CD14-positive monocyte (primary cell): ENCODE measurements around the gene CHST7. TPM values are rescaled to one million over a fixed set of nuclear protein-coding genes. Genes with fewer than 3 reads are reported as not detected.

ENCODE experiments used
- DNase-seq, 3 donors: peaks; one replicate each; pipeline ENCODE4 v3.0.0-alpha.2; 2011 to 2022
- H2AFZ ChIP-seq: 2 replicates; pipeline ENCODE4 v1.6.0; 2012; ENCODE audit warnings: mild to moderate bottlenecking, low read depth, low read length, inconsistent platforms; ENCODE audit not compliant: insufficient read depth, poor library complexity, severe bottlenecking
- H3K27ac ChIP-seq, 2 donors: 1 replicate in 1 of 2; 2 replicates in 1 of 2; pipeline ENCODE4 v1.5.1; 2012 to 2013; ENCODE audit warnings: low read length in 2 of 2, control low read depth in 1 of 2, inconsistent platforms in 1 of 2, low read depth in 1 of 2, mild to moderate bottlenecking in 1 of 2
- H3K27me3 ChIP-seq, 2 donors: one replicate each; pipeline versions ENCODE4 v1.6.0 to v1.6.1; 2011 to 2013; ENCODE audit warnings: low read length in 2 of 2; ENCODE audit not compliant: control insufficient read depth in 2 of 2, insufficient read depth in 2 of 2
- H3K36me3 ChIP-seq, 2 donors: replicated peaks in 1 of 2; 1 replicate in 1 of 2; 2 replicates in 1 of 2; pipeline versions ENCODE4 v1.5.1 to v1.6.1; 2012 to 2013; ENCODE audit warnings: low read length in 2 of 2, control low read depth in 1 of 2, inconsistent platforms in 1 of 2, mild to moderate bottlenecking in 1 of 2; ENCODE audit not compliant: insufficient read depth in 2 of 2, control insufficient read depth in 1 of 2
- H3K4me1 ChIP-seq, 2 donors: 1 replicate in 1 of 2; 2 replicates in 1 of 2; pipeline versions ENCODE4 v1.5.1 to v1.6.1; 2012 to 2013; ENCODE audit warnings: low read length in 2 of 2, control low read depth in 1 of 2, inconsistent platforms in 1 of 2, mild to moderate bottlenecking in 1 of 2, moderate library complexity in 1 of 2; ENCODE audit not compliant: insufficient read depth in 2 of 2, control insufficient read depth in 1 of 2
- H3K4me2 ChIP-seq: replicated peaks from 2 replicates; pipeline ENCODE3; 2012; ENCODE audit warnings: low read length, moderate library complexity, mild to moderate bottlenecking; ENCODE audit not compliant: poor library complexity, severe bottlenecking; ENCODE audit errors: extremely low read depth
- H3K4me3 ChIP-seq, 3 experiments: fragments of 200-600 bp in 1 of 3; sonication (generic) in 1 of 3; replicated peaks in 1 of 3; 1 replicate in 2 of 3; 2 replicates in 1 of 3; pipeline ENCODE4 v1.5.1; 2011 to 2013; ENCODE audit warnings: low read length in 3 of 3, mild to moderate bottlenecking in 3 of 3, control low read depth in 2 of 3, low read depth in 2 of 3, inconsistent platforms in 1 of 3, moderate library complexity in 1 of 3
- H3K79me2 ChIP-seq: 2 replicates; pipeline ENCODE4 v1.6.0; 2012; ENCODE audit warnings: mild to moderate bottlenecking, control low read depth, inconsistent platforms, low read length, moderate library complexity; ENCODE audit not compliant: insufficient read depth
- H3K9ac ChIP-seq: 2 replicates; pipeline ENCODE4 v1.6.0; 2017; ENCODE audit warnings: low read length, mild to moderate bottlenecking; ENCODE audit not compliant: insufficient read depth, poor library complexity, severe bottlenecking
- H3K9me3 ChIP-seq, 2 donors: replicated peaks in 1 of 2; 1 replicate in 1 of 2; 2 replicates in 1 of 2; pipeline versions ENCODE4 v1.5.1 to v1.6.1; 2012 to 2013; ENCODE audit warnings: low read length in 2 of 2, control low read depth in 1 of 2; ENCODE audit not compliant: control insufficient read depth in 1 of 2, insufficient read depth in 1 of 2
- H4K20me1 ChIP-seq: 2 replicates; pipeline ENCODE4 v1.6.0; 2012; ENCODE audit warnings: mild to moderate bottlenecking, low read length, control low read depth, moderate library complexity; ENCODE audit not compliant: insufficient read depth
- H3K27ac Mint-ChIP-seq, 7 donors: one replicate each; pipeline ENCODE4 v1.8.0; 2020; ENCODE audit warnings: mild to moderate bottlenecking in 7 of 7, mixed read lengths in 7 of 7, moderate library complexity in 6 of 7, inconsistent platforms in 2 of 7
- H3K27me3 Mint-ChIP-seq, 3 donors: one replicate each; pipeline ENCODE4 v1.8.0; 2021 to 2022; ENCODE audit warnings: low read depth in 3 of 3, mild to moderate bottlenecking in 3 of 3, mixed read lengths in 3 of 3, moderate library complexity in 3 of 3, inconsistent platforms in 1 of 3
- H3K36me3 Mint-ChIP-seq, 2 donors: one replicate each; pipeline ENCODE4 v1.8.0; 2020; ENCODE audit warnings: mixed read lengths in 2 of 2, inconsistent platforms in 1 of 2, mild to moderate bottlenecking in 1 of 2
- H3K4me1 Mint-ChIP-seq: one replicate; pipeline ENCODE4 v1.8.0; 2020; ENCODE audit warnings: mild to moderate bottlenecking, mixed read lengths
- H3K4me3 Mint-ChIP-seq, 2 donors: one replicate each; pipeline ENCODE4 v1.8.0; 2020; ENCODE audit warnings: mild to moderate bottlenecking in 2 of 2, mixed read lengths in 2 of 2, moderate library complexity in 1 of 2
- H3K9me3 Mint-ChIP-seq, 7 donors: one replicate each; pipeline ENCODE4 v1.8.0; 2020 to 2022; ENCODE audit warnings: mixed read lengths in 7 of 7, mild to moderate bottlenecking in 6 of 7, moderate library complexity in 6 of 7, inconsistent platforms in 2 of 7
- WGBS: methylation state at CpG from one replicate; pipeline ENCODE4 v1.1.5; 2013; ENCODE audit warnings: missing lambda C conversion rate; ENCODE audit not compliant: insufficient coverage; 5-methylcytosine and 5-hydroxymethylcytosine counted together
- intact Hi-C, 2 donors: fragments of 100-400 bp; cut with micrococcal nuclease; formaldehyde crosslinking; loops; one replicate each; pipeline versions ENCODE4 v1.15.0 to v1.15.1; 2023
- polyA plus RNA-seq, 3 donors: library from polyadenylated mRNA; depleted of rRNA in 1 of 3; unstranded in 2 of 3; stranded (reverse) in 1 of 3; fragments of 300-500 nt in 2 of 3; fragments of >200 nt in 1 of 3; fragmentation: Illumina TruSeq in 2 of 3; gene quantifications; 1 replicate in 2 of 3; 2 replicates in 1 of 3; pipeline ENCODE4 v1.2.3, GENCODE V29; 2012 to 2021
- small RNA-seq: library from RNA; depleted of rRNA; stranded (forward); fragments of <200 nt; gene quantifications from one replicate; pipeline ENCODE3, GENCODE V24; 2012; ENCODE audit warnings: low read depth; ENCODE audit not compliant: insufficient read length
- TF ChIP-seq, protein P1 (sequence below): fragments of 200-600 bp; IDR thresholded peaks from one replicate; pipeline ENCODE4 v1.8.0; 2022; ENCODE audit warnings: antibody characterized with exemption, mild to moderate bottlenecking

CHST7 gene
- polyA plus RNA-seq, 3 donors = 6.6 to 19.2 (median 8.3) TPM

DNA sequence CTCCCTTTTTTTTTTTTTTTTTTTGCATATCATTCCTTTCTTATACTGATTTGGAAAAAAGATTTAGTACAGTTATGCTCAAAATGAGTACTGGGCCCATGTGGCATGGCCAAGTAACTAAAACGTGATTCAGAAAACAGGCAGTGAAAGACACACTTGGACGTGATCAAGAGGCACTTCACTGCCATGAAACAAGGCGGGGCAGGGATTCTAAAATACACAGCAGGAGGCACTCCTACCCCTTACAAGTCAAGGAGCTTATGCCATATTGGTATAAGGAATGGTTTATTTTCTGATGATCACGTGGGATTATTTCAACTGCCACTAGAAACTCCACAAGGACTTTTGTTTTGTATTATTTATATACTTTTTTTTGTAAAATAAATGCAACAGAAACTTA lies 72.0 kb downstream of the CHST7 start:
- intact Hi-C loops = no loop called here

DNA sequence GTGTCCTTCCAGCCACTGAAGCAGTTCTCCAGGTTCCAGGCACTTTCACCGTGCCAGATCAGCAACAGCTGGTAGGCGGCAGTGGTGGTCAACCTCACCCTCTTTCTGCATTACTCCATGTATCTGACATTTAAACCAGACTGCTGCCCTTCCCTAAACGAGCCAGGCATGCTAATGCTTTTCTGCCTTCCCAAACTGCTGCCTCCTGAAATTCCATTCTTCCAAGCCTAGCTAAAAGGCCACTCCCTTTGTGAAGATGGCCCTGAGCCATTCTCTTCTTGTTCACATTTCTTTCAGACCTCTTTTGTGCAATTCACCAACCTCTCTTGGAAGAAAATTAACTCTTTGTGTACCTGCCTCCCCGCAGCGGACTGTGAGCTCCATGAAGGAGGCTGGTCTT lies 73.7 kb downstream of the CHST7 start:
- Mint-ChIP-seq H3K4me1 (peaks cover 35% of the 10 kb centered on the region), H3K9me3 (peaks cover 0 to 4% (median 0%) of the 10 kb centered on the region in 7 donors), H3K4me3 (no peak overlapping the region), H3K27ac (no peak overlapping the region), H3K27me3 (peaks cover 0 to 16% (median 1%) of the 10 kb centered on the region in 3 donors), H3K36me3 (no peaks in the 10 kb centered on the region)
- Histone ChIP-seq H3K4me2 (no peak overlapping the region), H3K9me3 (no peaks in the 10 kb centered on the region), H3K36me3 (no peaks in the 10 kb centered on the region), H3K27me3 (no peaks in the 10 kb centered on the region), H2AFZ (no peak overlapping the region), H4K20me1 (no peaks in the 10 kb centered on the region), H3K4me3 (no peak overlapping the region), H3K9ac (no peak overlapping the region), H3K4me1 (peaks cover 24 to 33% of the 10 kb centered on the region in 2 donors), H3K27ac (no peak overlapping the region), H3K79me2 (no peaks in the 10 kb centered on the region)
- no peak for DNase-seq
- 100% methylated on average over 1 of the region's 5 CpGs for WGBS
- TF ChIP-seq, protein P1, sequence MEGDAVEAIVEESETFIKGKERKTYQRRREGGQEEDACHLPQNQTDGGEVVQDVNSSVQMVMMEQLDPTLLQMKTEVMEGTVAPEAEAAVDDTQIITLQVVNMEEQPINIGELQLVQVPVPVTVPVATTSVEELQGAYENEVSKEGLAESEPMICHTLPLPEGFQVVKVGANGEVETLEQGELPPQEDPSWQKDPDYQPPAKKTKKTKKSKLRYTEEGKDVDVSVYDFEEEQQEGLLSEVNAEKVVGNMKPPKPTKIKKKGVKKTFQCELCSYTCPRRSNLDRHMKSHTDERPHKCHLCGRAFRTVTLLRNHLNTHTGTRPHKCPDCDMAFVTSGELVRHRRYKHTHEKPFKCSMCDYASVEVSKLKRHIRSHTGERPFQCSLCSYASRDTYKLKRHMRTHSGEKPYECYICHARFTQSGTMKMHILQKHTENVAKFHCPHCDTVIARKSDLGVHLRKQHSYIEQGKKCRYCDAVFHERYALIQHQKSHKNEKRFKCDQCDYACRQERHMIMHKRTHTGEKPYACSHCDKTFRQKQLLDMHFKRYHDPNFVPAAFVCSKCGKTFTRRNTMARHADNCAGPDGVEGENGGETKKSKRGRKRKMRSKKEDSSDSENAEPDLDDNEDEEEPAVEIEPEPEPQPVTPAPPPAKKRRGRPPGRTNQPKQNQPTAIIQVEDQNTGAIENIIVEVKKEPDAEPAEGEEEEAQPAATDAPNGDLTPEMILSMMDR = no peak
- intact Hi-C loops = no loop called here

More for the DNA sequence above, 72.0 kb downstream of the CHST7 start:
- Histone ChIP-seq H3K4me1 (peaks cover 28% of the 10 kb centered on the region in 2 donors), H3K9ac (no peak overlapping the region), H3K4me2 (no peak overlapping the region), H3K27me3 (no peaks in the 10 kb centered on the region), H3K4me3 (no peak overlapping the region), H4K20me1 (no peaks in the 10 kb centered on the region), H3K27ac (no peak overlapping the region), H3K9me3 (no peaks in the 10 kb centered on the region), H2AFZ (no peak overlapping the region), H3K36me3 (no peaks in the 10 kb centered on the region), H3K79me2 (no peaks in the 10 kb centered on the region)
- Mint-ChIP-seq H3K27me3 (peaks cover 0 to 16% (median 1%) of the 10 kb centered on the region in 3 donors), H3K27ac (no peak overlapping the region), H3K36me3 (no peaks in the 10 kb centered on the region), H3K4me3 (no peak overlapping the region), H3K4me1 (peaks cover 34% of the 10 kb centered on the region), H3K9me3 (peaks cover 0 to 4% (median 0%) of the 10 kb centered on the region in 7 donors)
- DNase-seq = no peak
- TF ChIP-seq, protein P1 = no peak
- WGBS = no CpG with 5 or more reads among the region's 4 CpGs

Small RNA genes within 50 kb of the gene (small RNA-seq; reads per million reads assigned to genes)
- gene RF00017 = not detected

Other genes starting within 250 kb of the CHST7 start
- 1 to 10 TPM in 1 of 3 donors, under 1 TPM in 2; 0.65 to 1.4 (median 0.93) TPM for gene ZNF674, start 28.3 kb upstream of the CHST7 start, polyA plus RNA-seq
- 1 to 10 TPM in 2 of 3 donors, under 1 TPM in 1; 0.73 to 2.0 (median 1.0) TPM for gene SLC9A7, start 185.4 kb downstream of the CHST7 start, polyA plus RNA-seq